AG04449 (cell line): ENCODE data around the gene CARD10.

Experiments used
- CTCF ChIA-PET: fragments of 350-600 bp; formaldehyde crosslinking; extraction: SDS; loops from one replicate; lab custom pipeline; 2021; ENCODE audit warnings: antibody characterized with exemption; lab: Yijun Ruan, JAX
- POLR2A ChIA-PET: fragments of 400-600, 350-600 bp; formaldehyde crosslinking; extraction: SDS; loops from one replicate; lab custom pipeline; 2020; ENCODE audit warnings: antibody characterized with exemption, inconsistent platforms; lab: Yijun Ruan, JAX
- DNase-seq: peaks from one replicate; pipeline ENCODE4 v3.0.0-alpha.2; 2010; ENCODE audit warnings: low read depth, low spot score
- H3K4me3 ChIP-seq: 2 replicates; pipeline ENCODE4 v1.5.1; 2011; ENCODE audit warnings: low read depth, mild to moderate bottlenecking, control low read depth, low read length
- TF ChIP-seq, protein P1 (sequence below): IDR thresholded peaks from one replicate; pipeline ENCODE4 v1.5.1; 2011; ENCODE audit warnings: mild to moderate bottlenecking, moderate library complexity, low read length, control low read depth, inconsistent platforms; ENCODE audit not compliant: insufficient read depth; ENCODE audit errors: missing control alignments

The CARD10 gene

DNA sequence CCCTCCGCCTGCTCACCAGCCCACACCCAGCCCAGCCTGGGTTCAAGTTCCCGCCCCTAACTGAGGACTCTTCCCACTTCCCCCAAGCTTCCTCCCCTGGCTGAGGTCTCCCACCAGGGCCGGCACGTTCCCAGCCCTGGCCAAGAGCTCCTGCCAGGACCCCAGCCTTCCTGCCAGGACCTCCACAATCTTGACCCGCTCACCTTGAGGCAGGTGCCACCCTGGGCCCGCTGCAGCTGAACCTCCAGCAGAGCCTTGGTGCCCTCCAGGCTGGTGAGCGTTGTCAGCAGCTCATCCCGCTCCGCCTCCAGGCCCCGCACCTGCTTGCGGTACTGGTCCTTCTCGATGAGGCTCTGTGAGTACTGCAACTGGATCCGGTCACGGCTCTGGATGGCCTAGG is 13.2 kb downstream of the CARD10 start:
- CTCF ChIA-PET: interaction anchor here (0.7 to 1.8 kb wide), 5 partner anchors 8 to 188 kb away, joined by 3 to 4 read pairs (median 3); partner anchors contain the start of gene GGA1
- no peak overlapping the region for H3K4me3 ChIP-seq
- DNase-seq: no peak
- TF ChIP-seq, protein P1, sequence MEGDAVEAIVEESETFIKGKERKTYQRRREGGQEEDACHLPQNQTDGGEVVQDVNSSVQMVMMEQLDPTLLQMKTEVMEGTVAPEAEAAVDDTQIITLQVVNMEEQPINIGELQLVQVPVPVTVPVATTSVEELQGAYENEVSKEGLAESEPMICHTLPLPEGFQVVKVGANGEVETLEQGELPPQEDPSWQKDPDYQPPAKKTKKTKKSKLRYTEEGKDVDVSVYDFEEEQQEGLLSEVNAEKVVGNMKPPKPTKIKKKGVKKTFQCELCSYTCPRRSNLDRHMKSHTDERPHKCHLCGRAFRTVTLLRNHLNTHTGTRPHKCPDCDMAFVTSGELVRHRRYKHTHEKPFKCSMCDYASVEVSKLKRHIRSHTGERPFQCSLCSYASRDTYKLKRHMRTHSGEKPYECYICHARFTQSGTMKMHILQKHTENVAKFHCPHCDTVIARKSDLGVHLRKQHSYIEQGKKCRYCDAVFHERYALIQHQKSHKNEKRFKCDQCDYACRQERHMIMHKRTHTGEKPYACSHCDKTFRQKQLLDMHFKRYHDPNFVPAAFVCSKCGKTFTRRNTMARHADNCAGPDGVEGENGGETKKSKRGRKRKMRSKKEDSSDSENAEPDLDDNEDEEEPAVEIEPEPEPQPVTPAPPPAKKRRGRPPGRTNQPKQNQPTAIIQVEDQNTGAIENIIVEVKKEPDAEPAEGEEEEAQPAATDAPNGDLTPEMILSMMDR: no peak
- POLR2A ChIA-PET: no interaction called here

DNA sequence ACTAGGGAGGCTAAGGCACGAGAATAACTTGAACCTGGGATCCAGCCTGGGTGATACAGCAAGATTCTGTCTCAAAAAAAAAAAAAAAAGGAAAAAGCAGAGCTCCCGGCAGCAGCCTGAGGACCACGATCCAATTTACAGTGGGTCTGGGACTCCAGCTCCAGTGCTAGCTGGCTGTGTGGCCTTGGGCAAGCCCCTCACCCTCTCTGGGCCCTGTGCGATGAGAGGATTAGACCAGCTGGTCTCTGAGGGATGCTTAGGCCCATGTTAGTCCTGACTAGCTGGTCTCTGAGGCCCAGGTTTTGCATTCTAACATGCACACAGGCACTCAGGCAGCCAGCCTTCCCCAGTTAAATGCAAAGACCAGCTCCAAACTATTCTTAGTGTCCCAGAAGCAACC is 13.7 kb downstream of the CARD10 start:
- ChIA-PET POLR2A (no interaction called here), CTCF (interaction anchor here (0.6 to 1.8 kb wide), 5 partner anchors 9 to 188 kb away, joined by 3 to 4 read pairs (median 3); partner anchors contain the start of gene GGA1)

DNA sequence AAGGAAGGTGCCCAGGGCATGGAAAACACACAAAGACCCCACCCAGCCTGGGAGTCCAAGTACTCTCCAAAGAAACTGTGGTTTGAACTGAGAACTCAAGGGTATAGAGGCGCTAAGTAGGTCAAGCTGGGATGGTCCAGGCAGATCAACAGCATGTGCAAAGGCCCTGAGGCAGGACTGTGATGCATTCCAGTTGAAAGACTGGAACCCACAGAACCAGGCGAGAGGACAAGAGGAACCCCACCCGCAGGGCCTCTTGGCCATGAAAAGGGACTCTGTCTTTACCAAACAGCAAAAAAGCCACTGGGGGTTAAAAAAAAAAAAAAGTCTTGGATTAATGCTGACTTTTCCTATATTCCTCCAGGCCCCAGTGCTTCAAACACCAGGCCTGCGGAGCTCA is 14.3 kb downstream of the CARD10 start:
- TF ChIP-seq, protein P1: no peak
- no peak for DNase-seq
- ChIA-PET POLR2A (no interaction called here), CTCF (interaction anchor here (0.6 to 1.6 kb wide), 2 partner anchors 103 to 131 kb away, joined by 3 read pairs; partner anchors contain the start of gene GGA1)
- H3K4me3 ChIP-seq: no peak overlapping the region

More for the DNA sequence above, 13.7 kb downstream of the CARD10 start:
- TF ChIP-seq, protein P1: no peak
- DNase-seq: no peak
- no peak overlapping the region for H3K4me3 ChIP-seq

DNA sequence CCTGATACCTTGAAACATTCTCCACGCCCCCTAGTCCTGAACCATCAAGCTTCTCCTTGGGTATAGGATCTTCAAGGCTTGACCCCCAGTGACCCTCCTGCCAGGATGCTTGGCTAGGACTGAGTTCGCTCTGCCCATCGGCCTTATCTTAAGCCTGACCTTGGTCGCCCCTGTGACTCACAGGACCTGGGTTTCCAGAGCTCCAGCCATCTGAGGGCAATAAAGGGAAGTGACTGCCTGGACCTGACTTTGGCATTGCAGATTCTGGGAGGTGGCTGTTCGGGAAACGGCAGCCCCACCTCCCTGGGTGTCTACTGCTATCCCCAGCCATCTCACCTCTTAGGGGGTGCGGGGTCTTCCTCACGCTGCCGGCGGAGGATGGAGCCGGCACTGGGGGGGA is 15.4 kb downstream of the CARD10 start:
- no peak overlapping the region for H3K4me3 ChIP-seq
- POLR2A ChIA-PET: no interaction called here
- DNase-seq: no peak
- CTCF ChIA-PET: interaction anchor here (1.6 kb wide), 1 partner anchor 10 kb away, joined by 4 read pairs; no protein-coding TSS in a partner anchor
- TF ChIP-seq, protein P1: no peak

DNA sequence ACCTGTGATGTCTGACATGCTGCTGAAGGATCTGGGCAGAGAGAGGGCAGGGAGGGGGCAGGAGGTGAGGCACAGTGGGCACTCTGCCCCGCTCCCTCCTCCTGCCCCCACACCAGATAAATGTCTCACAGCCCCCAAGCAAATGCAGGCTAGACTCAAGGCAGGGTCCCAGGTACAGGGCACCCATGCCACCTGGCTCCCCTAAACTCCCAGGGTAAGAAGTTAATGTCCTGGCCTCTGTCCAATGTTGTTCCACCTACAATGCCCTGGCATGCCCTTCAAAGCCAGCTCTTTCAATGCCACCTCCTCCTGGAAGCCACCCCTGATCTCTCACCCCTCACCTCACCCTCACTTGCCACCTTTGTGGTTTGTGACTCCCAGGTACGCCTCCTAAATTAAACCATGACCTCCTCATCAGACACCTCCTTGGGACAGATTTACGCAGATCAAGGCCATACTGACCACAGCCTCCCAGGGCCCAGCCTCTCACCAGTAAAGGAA is 16.0 kb downstream of the CARD10 start:
- H3K4me3 ChIP-seq: no peak overlapping the region
- ChIA-PET POLR2A (no interaction called here), CTCF (interaction anchor here (1.6 kb wide), 1 partner anchor 9 kb away, joined by 4 read pairs; no protein-coding TSS in a partner anchor)
- DNase-seq: no peak
- TF ChIP-seq, protein P1: no peak

DNA sequence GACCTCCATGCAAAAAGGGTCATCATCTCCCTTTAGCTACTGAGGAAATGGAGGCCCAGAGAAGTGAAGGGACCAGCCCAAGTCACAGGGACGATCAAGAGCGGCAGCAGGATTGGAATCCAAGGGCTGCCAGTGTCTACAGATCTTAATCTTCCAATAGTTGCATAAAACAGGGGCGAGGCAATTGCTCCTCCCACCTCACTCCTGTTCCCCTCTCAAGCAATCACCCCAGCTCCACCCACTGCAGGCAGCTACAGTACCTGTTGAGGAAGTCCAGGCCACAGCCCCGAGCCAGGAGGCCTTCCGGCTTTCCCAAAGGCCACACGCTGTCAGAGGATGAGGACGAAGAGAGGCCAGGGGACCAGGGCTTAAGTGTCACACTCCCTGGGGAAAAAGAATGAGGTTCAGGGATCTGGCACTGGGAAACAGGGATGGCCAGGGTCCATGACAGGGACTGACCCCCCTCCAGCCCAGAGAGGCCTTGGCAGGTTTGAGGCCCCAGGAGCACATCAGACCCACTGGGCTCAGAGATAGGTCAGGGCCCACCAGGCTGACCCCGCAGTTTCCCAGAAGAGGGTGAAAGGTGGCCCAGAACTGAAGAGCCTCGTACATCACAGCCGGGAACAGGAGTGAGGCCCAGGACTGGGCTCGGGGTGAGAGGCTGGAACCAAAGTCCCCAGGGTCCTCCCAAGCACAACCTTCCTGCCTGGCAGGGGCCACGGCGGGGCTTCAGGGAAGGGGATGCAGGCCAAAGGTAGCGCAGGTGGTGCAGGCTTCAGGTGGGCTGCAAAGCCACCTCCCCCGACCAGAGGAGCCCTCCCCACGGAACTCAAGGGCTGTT is 16.7 kb downstream of the CARD10 start:
- TF ChIP-seq, protein P1: no peak
- CTCF ChIA-PET: interaction anchor here (1.3 to 1.6 kb wide), 2 partner anchors 9 to 104 kb away, joined by 3 to 4 read pairs; no protein-coding TSS in a partner anchor
- no peak overlapping the region for H3K4me3 ChIP-seq
- POLR2A ChIA-PET: no interaction called here
- DNase-seq: no peak
